Activated CD4-positive, CD25-positive, alpha-beta regulatory T cell treated with anti-CD3 and anti-CD28 coated beads, Interleukin-2, amount 50 U/mL, for 72 hours (primary cell): Measurements from ENCODE around the gene LARP4B.
"Not testable (repeated sequence)": the region's sequence is repeated elsewhere in the genome, so short reads cannot be mapped to it uniquely, and the experiment has no call there.

ENCODE experiments used
- DNase-seq: peaks from one replicate; pipeline ENCODE4 v3.0.0; 2021

Gene LARP4B

GRCh38 chr10:785089-785860, 146.2 kb downstream of the LARP4B start:
- no peak for DNase-seq

- DNase-seq: no peak
Observed at GRCh38 chr10:784403-785088, 147.0 kb downstream of the LARP4B start.

- no peak for DNase-seq
Observed at GRCh38 chr10:782751-783648, 148.5 kb downstream of the LARP4B start.

- no peak for DNase-seq
Observed at GRCh38 chr10:780536-781524, 150.7 kb downstream of the LARP4B start.

- no peak for DNase-seq
Observed at GRCh38 chr10:778626-779330, 152.7 kb downstream of the LARP4B start.

GRCh38 chr10:777913-778479, 153.5 kb downstream of the LARP4B start:
- DNase-seq: no peak

GRCh38 chr10:776772-777171, 154.7 kb downstream of the LARP4B start:
- DNase-seq: no peak

GRCh38 chr10:775245-776075, 156.0 kb downstream of the LARP4B start:
- no peak for DNase-seq

- no peak for DNase-seq
Observed at GRCh38 chr10:774661-775244, 156.8 kb downstream of the LARP4B start.

- no peak for DNase-seq
Observed at GRCh38 chr10:774223-774622, 157.3 kb downstream of the LARP4B start.

GRCh38 chr10:773562-774161, 157.8 kb downstream of the LARP4B start:
- no peak for DNase-seq

GRCh38 chr10:772227-772637, 159.3 kb downstream of the LARP4B start:
- no peak for DNase-seq

GRCh38 chr10:771647-772046, 159.9 kb downstream of the LARP4B start:
- DNase-seq: no peak

GRCh38 chr10:770975-771374, 160.5 kb downstream of the LARP4B start:
- DNase-seq: no peak

GRCh38 chr10:770048-770712, 161.3 kb downstream of the LARP4B start:
- DNase-seq: not testable (repeated sequence)

GRCh38 chr10:767794-768193, 163.7 kb downstream of the LARP4B start:
- no peak for DNase-seq

- DNase-seq: no peak
Observed at GRCh38 chr10:767211-767610, 164.3 kb downstream of the LARP4B start.

GRCh38 chr10:761376-761775, 170.1 kb downstream of the LARP4B start:
- no peak for DNase-seq

GRCh38 chr10:760622-761021, 170.9 kb downstream of the LARP4B start:
- no peak for DNase-seq
